Measurements from ENCODE around the gene ZNF438.
"Not testable (repeated sequence)": the region's sequence is repeated elsewhere in the genome, so short reads cannot be mapped to it uniquely, and the experiment has no call there.

The ZNF438 gene

DNA sequence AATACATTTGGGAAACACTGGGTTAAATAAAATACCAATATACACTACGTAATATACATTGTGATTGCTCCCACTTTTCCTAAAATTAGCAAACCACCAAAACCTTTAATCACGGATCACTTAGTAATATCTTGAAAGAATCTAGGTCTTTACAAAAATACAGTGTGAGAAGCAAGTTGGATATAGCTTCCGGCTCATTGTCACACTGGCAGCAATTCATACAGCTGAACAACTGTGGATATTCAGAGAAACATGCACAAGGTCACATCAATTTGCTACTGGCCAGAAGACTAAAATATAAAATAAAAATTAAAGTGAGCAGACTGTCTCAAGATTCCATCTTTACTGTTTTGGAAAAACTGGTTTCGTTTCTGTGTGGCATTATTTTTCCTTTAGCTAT is 69.1 kb downstream of the ZNF438 start:
- TF ChIP-seq, protein P1, sequence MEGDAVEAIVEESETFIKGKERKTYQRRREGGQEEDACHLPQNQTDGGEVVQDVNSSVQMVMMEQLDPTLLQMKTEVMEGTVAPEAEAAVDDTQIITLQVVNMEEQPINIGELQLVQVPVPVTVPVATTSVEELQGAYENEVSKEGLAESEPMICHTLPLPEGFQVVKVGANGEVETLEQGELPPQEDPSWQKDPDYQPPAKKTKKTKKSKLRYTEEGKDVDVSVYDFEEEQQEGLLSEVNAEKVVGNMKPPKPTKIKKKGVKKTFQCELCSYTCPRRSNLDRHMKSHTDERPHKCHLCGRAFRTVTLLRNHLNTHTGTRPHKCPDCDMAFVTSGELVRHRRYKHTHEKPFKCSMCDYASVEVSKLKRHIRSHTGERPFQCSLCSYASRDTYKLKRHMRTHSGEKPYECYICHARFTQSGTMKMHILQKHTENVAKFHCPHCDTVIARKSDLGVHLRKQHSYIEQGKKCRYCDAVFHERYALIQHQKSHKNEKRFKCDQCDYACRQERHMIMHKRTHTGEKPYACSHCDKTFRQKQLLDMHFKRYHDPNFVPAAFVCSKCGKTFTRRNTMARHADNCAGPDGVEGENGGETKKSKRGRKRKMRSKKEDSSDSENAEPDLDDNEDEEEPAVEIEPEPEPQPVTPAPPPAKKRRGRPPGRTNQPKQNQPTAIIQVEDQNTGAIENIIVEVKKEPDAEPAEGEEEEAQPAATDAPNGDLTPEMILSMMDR (IDR thresholded peaks at IDR 0.05; ENCODE audit: extremely low read depth, insufficient read depth, missing control alignments) = no peak
- in situ Hi-C loops (cut with MboI; ENCODE audit: low pct_unique_long_range_greater_than_20kb, low sequenced_read_pairs, unreplicated experiment) = no loop called here
- DNase-seq (ENCODE audit: low spot score) = no peak

DNA sequence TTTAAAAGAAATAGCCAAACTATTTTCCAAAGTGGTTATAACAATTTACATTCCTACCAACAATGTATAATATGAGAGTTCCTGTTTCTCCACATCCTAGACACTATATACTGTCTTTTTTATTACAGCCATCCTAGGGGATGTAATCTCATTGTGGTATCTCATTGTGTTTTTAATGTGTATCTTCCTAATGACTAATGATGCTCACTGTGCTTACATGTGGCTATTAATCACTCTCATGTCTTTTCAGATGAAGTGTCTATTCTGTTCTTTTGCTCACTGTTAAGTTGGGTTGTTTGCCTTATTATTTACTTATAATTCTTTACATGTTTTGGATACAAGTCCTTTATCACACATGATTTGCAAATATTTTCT is 71.8 kb downstream of the ZNF438 start:
- in situ Hi-C loops (cut with MboI; ENCODE audit: low pct_unique_long_range_greater_than_20kb, low sequenced_read_pairs, unreplicated experiment) = no loop called here
- TF ChIP-seq, protein P1 (IDR thresholded peaks at IDR 0.05; ENCODE audit: extremely low read depth, insufficient read depth, missing control alignments) = no peak
- DNase-seq (ENCODE audit: low spot score) = no peak

DNA sequence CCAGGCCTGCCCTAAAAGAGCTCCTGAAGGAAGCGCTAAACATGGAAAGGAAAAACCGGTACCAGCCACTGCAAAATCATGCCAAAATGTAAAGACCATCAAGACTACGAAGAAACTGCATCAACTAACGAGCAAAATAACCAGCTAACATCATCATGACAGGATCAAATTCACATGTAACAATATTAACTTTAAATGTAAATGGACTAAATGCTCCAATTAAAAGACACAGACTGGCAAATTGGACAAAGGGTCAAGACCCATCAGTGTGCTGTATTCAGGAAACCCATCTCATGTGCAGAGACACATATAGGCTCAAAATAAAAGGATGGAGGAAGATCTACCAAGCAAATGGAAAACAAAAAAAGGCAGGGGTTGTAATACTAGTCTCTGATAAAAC is 82.4 kb downstream of the ZNF438 start:
- DNase-seq (ENCODE audit: low spot score); in situ Hi-C loops (cut with MboI; ENCODE audit: low pct_unique_long_range_greater_than_20kb, low sequenced_read_pairs, unreplicated experiment): not testable (repeated sequence)

DNA sequence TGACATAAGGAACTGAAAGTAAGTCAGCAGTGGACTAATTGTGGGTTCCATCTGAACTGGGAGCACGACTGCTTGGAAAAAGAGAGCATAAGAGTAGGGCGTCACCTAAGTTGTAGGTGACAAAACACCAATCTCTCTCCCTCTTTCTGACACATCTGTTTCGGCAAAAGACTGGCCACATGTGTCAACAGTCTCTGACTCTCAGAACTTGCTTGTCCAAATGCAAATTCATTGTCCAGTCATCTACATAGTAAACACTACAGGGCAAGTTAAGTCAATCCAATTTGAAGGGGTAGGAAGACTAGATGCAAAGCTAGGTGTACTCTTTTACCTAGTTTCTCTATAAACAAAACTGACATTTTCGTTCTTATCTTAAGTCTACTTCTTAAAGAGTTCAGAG is 87.7 kb downstream of the ZNF438 start:
- in situ Hi-C loops (cut with MboI; ENCODE audit: low pct_unique_long_range_greater_than_20kb, low sequenced_read_pairs, unreplicated experiment) = no loop called here
- DNase-seq (ENCODE audit: low spot score) = no peak
- TF ChIP-seq, protein P1 (IDR thresholded peaks at IDR 0.05; ENCODE audit: extremely low read depth, insufficient read depth, missing control alignments) = no peak

DNA sequence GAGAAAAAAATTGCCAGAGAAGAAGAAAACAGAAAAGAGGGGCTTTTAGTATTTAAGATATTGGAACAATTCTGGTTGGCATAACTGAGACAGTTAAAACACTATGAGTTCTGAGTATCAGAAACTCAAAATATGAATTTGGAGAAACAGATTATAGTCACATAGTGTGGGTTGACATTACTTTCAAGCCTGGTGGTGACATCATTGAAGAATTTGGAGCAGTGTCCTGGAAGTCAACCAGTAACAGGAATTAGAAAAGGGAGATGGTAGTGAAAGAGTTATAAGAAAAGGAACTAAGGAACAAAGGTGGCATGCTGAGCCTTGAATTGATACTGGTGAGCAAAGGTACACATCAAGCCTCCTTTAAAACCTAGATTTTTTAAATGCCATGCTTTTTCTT is 88.2 kb downstream of the ZNF438 start:
- TF ChIP-seq, protein P1 (IDR thresholded peaks at IDR 0.05; ENCODE audit: extremely low read depth, insufficient read depth, missing control alignments) = no peak
- no peak for DNase-seq (ENCODE audit: low spot score)
- in situ Hi-C loops (cut with MboI; ENCODE audit: low pct_unique_long_range_greater_than_20kb, low sequenced_read_pairs, unreplicated experiment) = no loop called here

DNA sequence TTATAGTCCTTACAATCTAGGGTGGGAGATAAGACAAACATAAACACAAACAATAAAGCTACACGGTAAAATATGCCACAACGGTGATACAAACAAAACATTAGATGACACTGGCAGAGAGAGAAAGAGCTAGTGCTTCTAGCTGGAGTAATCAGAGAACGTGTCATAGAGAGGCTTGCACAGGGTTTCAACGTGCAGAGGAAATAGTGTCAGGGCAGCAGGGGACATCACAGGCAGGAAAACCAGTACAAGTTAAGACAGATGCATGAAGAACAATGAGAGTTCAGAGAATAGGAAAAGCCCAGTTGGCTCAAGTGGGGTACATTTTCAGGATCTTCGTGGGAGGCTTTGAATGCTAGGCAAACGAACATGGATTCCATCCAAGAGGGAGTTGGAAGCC is 91.4 kb downstream of the ZNF438 start:
- no peak for DNase-seq (ENCODE audit: low spot score)
- in situ Hi-C loops (cut with MboI; ENCODE audit: low pct_unique_long_range_greater_than_20kb, low sequenced_read_pairs, unreplicated experiment) = no loop called here
- TF ChIP-seq, protein P1 (IDR thresholded peaks at IDR 0.05; ENCODE audit: extremely low read depth, insufficient read depth, missing control alignments) = no peak

DNA sequence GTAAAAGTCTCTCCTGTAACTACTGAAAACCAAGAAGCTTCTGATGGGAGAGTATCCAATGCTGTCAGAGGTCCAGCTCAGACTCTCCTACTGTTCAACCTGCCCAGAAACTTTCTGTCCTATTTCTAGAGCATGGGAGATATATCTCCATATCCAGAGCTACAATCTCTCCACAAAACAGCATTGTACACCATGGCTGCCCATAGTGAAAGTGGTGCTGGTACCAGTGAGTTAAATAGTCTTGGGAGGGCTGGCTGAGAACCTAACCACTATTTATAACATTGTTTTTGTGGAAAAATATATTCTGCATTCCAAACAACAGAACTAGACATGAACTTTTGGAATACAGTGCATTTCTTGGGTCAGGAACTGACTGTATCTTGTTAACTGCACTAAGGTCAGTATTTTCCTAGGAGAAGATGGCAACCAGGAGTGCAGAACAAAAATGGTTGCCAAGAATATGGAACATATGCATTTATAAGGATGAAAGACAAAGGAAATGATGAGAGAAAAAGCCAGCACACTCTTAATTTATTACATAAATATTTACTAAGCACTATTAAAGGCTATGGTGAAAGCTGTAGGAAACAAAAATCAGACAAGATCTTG is 91.9 kb downstream of the ZNF438 start:
- in situ Hi-C loops (cut with MboI; ENCODE audit: low pct_unique_long_range_greater_than_20kb, low sequenced_read_pairs, unreplicated experiment) = no loop called here
- no peak for DNase-seq (ENCODE audit: low spot score)
- TF ChIP-seq, protein P1 (IDR thresholded peaks at IDR 0.05; ENCODE audit: extremely low read depth, insufficient read depth, missing control alignments) = no peak
